Muscle of leg (tissue), 11 donors: ENCODE data around the gene MT1A. TPM values are rescaled to one million over a fixed set of nuclear protein-coding genes. Genes with fewer than 3 reads are reported as not detected.

Source experiments
- DNase-seq: peaks from one replicate; pipeline ENCODE4 v3.0.0; 2013
- H3K27ac ChIP-seq: one replicate; pipeline ENCODE4 v1.5.1; 2013; ENCODE audit warnings: mild to moderate bottlenecking, low read length, control low read depth
- H3K27me3 ChIP-seq: one replicate; pipeline ENCODE4 v1.6.1; 2013; ENCODE audit warnings: low read length; ENCODE audit not compliant: control insufficient read depth, insufficient read depth
- H3K36me3 ChIP-seq: one replicate; pipeline ENCODE4 v1.6.1; 2013; ENCODE audit warnings: low read length; ENCODE audit not compliant: control insufficient read depth, insufficient read depth
- H3K4me1 ChIP-seq: one replicate; pipeline ENCODE4 v1.6.1; 2013; ENCODE audit warnings: low read length; ENCODE audit not compliant: control insufficient read depth, insufficient read depth
- H3K4me3 ChIP-seq: one replicate; pipeline ENCODE4 v1.5.1; 2013; ENCODE audit warnings: low read length, control low read depth
- H3K9me3 ChIP-seq: replicated peaks from 2 replicates; pipeline ENCODE4 v1.6.1; 2013; ENCODE audit warnings: low read depth, low read length; ENCODE audit not compliant: control insufficient read depth
- WGBS: methylation state at CpG from one replicate; pipeline ENCODE4 v1.1.5; 2013; ENCODE audit warnings: missing lambda C conversion rate; ENCODE audit not compliant: insufficient coverage; 5-methylcytosine and 5-hydroxymethylcytosine counted together
- polyA plus RNA-seq, 8 donors: library from polyadenylated mRNA; unstranded; fragments of 120-200 nt; gene quantifications; one replicate each; pipeline versions ENCODE4 v1.2.1 to v1.2.3, GENCODE V29; 2013; ENCODE audit warnings: inconsistent platforms in 1 of 8, low replicate concordance in 1 of 8; ENCODE audit not compliant: insufficient read length in 8 of 8, insufficient read depth in 1 of 8
- total RNA-seq: library from RNA; stranded (reverse); fragments of 120-200 nt; gene quantifications from one replicate; pipeline ENCODE4 v1.2.4, GENCODE V29; 2013

MT1A gene
- total and polyA plus RNA-seq, 9 donors: 0.41 to 0.58 (median 0.55) TPM; not detected in 6

DNA sequence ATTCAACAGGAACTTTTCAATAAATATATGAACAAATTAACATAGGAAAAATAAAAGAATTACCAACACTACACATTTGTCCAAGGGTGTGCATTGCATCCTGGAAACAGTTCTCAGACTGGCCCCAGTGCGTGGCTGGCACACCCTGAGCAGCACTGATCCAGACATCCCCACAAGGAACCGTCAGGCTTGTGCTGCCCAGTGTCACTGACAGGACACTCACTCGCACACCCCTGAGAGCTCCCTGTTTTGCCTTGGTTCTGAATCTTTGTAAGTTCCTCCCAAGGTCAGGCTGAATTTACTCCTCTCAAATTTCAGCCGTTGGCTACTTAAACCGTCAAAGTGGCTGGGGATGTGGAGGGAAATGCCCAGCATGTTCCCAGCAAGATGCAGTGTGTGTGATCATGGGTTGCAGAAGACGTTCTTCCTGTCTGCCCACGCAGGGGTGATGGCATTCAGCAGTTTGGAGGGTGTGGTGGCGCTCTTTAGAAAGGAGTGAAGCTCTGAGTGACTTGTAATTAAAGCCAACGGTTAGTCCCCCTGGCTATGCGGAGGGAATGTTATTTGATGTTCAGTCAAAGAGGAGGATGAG, 28.4 kb upstream of the MT1A start:
- peak; percentile 49 for DNase-seq
- H3K36me3 ChIP-seq: no peaks in the 10 kb centered on the region
- peak overlapping the region; percentile 87 for H3K27ac ChIP-seq
- H3K4me1 ChIP-seq: peaks cover 55% of the 10 kb centered on the region
- no peaks in the 10 kb centered on the region for H3K27me3 ChIP-seq
- no peak overlapping the region for H3K4me3 ChIP-seq
- H3K9me3 ChIP-seq: no peaks in the 10 kb centered on the region
- WGBS: 30% methylated on average over 10 of the region's 10 CpGs

DNA sequence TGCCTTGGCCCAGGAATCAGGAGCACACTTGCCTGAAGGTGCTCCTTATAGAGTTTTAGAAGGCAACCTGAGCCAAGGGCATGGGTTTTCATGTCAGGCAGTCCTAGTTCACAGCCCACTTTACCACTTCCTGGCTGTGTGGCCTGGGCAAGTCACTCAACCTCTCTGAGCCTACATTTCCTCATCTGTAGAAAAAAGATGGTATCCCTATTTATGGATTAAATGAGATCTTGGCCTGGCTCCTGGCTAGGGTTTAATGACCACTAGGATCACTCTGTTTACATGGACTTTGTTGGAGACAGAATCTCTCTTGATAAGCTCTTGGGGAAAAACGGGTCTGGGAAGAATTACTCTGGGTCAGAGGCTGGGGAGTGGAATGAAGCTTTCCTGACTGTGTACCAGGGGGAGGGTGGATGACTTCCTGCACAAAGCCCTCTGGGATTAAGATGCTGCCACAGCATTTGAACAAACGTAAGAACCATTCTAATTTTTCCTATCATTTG, 27.8 kb upstream of the MT1A start:
- peak; percentile 67 for DNase-seq
- H3K4me3 ChIP-seq: no peak overlapping the region
- no peaks in the 10 kb centered on the region for H3K9me3 ChIP-seq
- H3K4me1 ChIP-seq: peaks cover 55% of the 10 kb centered on the region
- 40% methylated on average over 1 of the region's 2 CpGs for WGBS
- peak overlapping the region; percentile 87 for H3K27ac ChIP-seq
- no peaks in the 10 kb centered on the region for H3K27me3 ChIP-seq
- no peaks in the 10 kb centered on the region for H3K36me3 ChIP-seq

DNA sequence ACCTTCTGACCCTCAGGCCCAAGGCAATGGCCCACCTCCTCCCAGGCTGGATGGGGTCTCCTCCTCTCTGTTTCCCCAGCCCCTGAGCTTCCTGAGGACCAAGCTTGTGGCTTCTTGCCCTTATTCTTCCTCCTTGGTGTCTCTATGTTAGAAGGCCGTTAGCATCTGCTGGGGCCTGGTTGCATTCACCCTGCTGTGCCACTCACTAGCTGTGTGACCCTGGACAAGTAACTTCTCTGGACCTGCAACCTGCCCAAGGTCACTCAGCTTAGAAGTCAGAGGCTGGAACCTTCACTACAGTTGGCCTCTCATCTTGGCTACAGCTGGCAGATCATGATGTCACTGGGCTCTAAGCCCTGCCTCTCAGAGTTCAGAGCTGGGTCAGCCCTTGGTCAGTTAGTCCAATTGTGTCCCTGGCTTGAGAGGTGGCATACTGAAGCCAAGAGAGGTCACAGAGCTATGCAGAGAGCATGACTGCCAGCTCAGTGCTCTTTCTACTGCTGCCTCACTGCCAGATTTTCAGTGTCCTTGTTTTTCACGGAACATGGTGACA, 27.1 kb upstream of the MT1A start:
- Histone ChIP-seq H3K27ac (peak overlapping the region; percentile 87), H3K27me3 (peaks cover 2% of the 10 kb centered on the region), H3K9me3 (no peaks in the 10 kb centered on the region), H3K36me3 (no peaks in the 10 kb centered on the region), H3K4me3 (no peak overlapping the region), H3K4me1 (peaks cover 53% of the 10 kb centered on the region)
- 42% methylated on average over 1 of the region's 2 CpGs for WGBS
- DNase-seq: peak; percentile 61

DNA sequence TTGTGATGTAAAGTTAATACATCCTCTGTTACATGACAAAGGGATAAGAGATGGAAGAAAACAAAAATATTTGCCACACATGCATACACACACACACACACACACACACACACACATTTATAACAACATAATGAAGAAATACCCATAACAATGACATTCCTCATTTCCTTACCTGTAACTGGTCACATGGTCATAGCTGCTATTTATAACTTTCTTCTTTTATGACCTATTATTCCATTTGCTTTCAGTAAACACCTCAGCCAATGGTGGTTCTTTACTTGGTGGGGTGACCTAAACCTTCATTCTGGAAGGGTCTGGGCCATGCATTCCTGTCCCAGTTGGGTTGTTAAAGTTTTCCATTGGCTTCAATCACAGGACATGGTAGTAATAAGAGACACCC, 24.8 kb upstream of the MT1A start:
- DNase-seq: no peak
- H3K4me1 ChIP-seq: peaks cover 51% of the 10 kb centered on the region
- H3K9me3 ChIP-seq: no peaks in the 10 kb centered on the region

DNA sequence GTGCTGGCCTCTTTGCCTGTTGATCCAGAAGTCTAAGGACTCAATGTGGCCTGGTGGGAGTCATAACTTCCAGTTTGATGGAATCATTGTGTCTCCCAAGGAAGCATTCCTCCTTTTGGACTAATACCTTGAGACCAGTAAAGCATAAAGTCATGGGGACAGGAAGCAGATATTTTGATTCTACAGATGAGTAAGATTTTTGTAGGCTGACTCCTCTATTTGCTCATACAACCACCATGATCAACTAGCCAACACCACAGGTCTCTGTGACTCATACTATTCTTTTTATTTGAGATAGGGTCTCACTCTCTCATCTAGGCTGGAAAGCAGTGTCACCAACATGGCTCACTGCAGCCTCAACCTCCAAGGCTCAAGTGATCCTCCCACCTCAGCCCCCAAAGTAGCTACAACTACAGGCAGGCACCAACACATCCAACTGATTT, 23.9 kb upstream of the MT1A start:
- DNase-seq: no peak
- Histone ChIP-seq H3K9me3 (no peaks in the 10 kb centered on the region), H3K36me3 (no peaks in the 10 kb centered on the region), H3K27me3 (peaks cover 14% of the 10 kb centered on the region), H3K27ac (no peak overlapping the region), H3K4me1 (peaks cover 42% of the 10 kb centered on the region), H3K4me3 (no peak overlapping the region)

More for the DNA sequence above, 24.8 kb upstream of the MT1A start:
- H3K36me3 ChIP-seq: no peaks in the 10 kb centered on the region
- no peak overlapping the region for H3K4me3 ChIP-seq
- H3K27ac ChIP-seq: no peak overlapping the region
- peaks cover 14% of the 10 kb centered on the region for H3K27me3 ChIP-seq

DNA sequence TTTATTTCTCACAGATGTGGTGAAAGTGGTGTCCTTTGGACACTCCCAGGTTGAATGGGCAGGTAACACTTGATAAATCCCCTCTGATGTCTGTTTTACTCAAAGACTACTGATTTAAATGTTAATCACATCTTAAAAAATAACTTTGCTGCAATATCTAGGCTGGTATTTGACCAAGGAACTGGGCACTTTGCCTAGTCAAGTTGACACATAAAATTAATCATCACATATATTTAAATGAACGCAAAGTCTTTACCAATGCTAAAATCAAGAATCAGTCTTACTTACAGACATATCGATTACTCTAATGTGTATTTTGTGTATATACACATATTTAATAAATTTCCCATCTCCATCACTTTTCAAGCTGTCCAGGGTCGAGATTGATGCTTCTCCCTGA, 23.1 kb upstream of the MT1A start:
- peaks cover 14% of the 10 kb centered on the region for H3K27me3 ChIP-seq
- no peak for DNase-seq
- H3K27ac ChIP-seq: no peak overlapping the region
- no peak overlapping the region for H3K4me3 ChIP-seq
- H3K36me3 ChIP-seq: no peaks in the 10 kb centered on the region
- WGBS: no CpG with 5 or more reads among the region's 3 CpGs
- no peaks in the 10 kb centered on the region for H3K9me3 ChIP-seq
- peaks cover 35% of the 10 kb centered on the region for H3K4me1 ChIP-seq

DNA sequence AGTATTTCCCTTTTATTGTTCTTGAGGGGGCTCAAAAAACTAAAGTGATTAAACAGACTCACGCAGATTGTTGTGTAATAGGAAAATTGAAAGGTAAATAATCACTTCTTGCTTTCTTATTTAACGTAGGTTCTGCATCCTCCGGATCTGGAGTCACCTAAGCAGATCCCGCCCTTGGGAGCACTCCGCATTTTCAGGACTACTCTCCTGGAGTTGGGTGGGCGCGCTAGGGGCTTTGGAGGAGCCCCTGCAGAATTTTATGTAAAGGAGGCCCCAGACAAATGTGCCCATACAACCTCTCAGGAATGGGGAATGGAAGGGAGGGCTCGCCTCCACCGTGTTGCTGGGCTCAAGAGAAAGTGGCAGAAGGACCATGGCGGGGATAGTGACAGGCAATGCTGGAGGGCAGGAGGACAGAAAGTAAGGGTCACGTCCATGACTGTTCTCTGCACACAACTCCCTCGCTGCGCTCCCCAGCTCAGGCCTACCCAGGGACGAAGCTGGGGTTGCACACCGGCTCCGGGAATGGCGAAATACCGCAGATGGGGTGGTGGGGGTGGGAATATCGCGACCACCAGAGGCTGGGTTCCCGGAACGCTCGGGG, 21.8 kb upstream of the MT1A start:
- Histone ChIP-seq H3K4me1 (peaks cover 22% of the 10 kb centered on the region), H3K4me3 (peak overlapping the region; percentile 40), H3K36me3 (no peaks in the 10 kb centered on the region), H3K27me3 (peaks cover 14% of the 10 kb centered on the region), H3K27ac (no peak overlapping the region), H3K9me3 (no peaks in the 10 kb centered on the region)
- 25% methylated on average over 16 of the region's 23 CpGs for WGBS
- no peak for DNase-seq

DNA sequence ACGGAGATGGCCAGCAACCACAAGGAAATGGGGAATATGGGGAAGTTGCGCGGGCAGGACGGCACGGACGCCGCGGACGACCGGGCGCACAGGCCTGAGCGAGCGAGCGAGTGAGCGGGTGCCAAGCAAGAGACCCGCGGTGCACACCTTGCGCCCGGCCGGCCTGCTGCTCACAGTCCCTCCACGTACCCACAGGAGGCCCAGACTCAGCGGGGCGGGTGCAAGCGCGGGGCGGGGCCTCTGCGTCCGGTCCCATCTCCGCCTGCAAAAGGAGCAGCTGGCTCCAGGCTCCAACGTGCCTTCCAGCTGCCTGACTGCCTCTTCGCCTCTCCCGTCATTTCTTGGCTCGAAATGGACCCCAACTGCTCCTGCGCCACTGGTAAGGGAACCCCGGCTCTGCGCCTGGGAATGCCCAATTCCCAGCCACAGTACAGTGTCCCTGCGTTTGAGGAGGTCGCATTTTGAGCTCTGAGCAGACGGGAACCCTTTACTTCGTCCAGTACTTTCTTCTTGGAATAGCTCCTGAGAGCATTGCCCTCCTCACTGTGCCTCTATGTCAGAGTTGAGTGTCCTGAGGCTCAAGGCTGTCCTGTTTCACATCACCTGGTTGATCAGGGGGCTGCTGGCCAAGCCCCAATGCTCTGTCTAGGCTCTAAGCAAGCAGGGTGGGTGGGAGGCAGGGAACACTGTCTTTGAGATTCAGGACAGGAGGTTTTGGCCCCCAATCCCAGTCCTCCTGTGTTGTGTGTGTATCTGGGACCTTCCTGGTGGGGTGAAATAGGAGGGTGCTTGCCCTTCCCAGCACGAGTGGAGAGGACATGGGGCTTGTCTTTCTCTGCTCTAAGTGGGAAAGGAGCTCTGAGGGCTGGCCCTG, 21.0 kb upstream of the MT1A start:
- Histone ChIP-seq H3K27me3 (peaks cover 14% of the 10 kb centered on the region), H3K27ac (no peak overlapping the region), H3K4me1 (peaks cover 18% of the 10 kb centered on the region), H3K9me3 (no peaks in the 10 kb centered on the region), H3K4me3 (peak overlapping the region; percentile 40), H3K36me3 (no peaks in the 10 kb centered on the region)
- peak; percentile 89 for DNase-seq
- under 1% methylated on average over 40 of the region's 41 CpGs for WGBS

DNA sequence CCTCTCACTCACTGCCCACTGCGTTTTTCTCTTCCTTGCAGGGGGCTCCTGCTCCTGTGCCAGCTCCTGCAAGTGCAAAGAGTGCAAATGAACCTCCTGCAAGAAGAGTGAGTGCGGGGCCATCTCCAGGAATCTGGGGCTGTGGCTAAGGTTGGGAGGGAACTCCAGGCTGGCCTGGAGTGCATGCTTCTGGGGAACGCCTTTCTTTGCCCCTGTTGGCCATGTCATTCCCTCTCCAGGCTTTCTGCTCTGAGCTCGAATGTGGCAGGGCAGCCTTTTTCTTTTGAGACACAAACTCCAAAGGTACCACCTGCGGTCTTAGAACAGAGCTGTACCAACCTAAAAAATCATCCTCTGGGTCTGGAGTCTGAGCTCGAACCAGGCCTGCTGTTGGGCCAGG, 20.3 kb upstream of the MT1A start:
- no peak for DNase-seq
- Histone ChIP-seq H3K36me3 (no peaks in the 10 kb centered on the region), H3K27me3 (peaks cover 14% of the 10 kb centered on the region), H3K4me1 (peaks cover 18% of the 10 kb centered on the region), H3K9me3 (no peaks in the 10 kb centered on the region), H3K4me3 (no peak overlapping the region), H3K27ac (no peak overlapping the region)
- 58% methylated on average over 4 of the region's 6 CpGs for WGBS

DNA sequence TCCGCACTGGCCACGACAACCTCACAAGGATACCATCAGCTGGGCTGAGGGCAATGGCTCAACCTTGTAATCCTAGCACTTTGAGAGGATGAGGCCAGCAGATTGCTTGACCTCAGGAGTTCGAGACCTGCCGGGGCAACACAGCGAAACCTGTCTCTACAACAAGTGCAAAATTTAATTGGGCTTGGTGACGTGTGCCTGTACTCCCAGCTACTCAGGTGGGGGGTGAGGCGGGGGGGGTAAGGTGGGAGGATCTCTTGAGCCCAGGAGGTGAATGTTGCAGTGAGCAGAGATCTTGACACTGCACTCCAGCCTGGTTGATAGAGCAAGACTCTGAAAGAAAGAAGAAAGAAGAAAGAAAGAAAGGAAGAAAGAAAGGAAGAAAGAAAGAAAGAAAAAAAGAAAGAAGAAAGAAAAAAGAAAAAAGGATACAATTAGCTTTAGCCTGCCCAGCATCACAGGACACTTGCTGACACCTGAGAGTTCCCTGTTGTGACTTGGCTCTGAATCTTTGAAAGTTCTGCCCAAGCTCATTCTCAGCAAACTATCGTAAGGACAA, 18.0 kb upstream of the MT1A start:
- Histone ChIP-seq H3K27me3 (peaks cover 20% of the 10 kb centered on the region), H3K4me1 (peaks cover 25% of the 10 kb centered on the region), H3K27ac (no peak overlapping the region), H3K4me3 (no peak overlapping the region), H3K36me3 (no peaks in the 10 kb centered on the region), H3K9me3 (no peaks in the 10 kb centered on the region)
- 67% methylated on average over 7 of the region's 8 CpGs for WGBS
- no peak for DNase-seq
